ENCODE data around the gene GOT2. TPM values are rescaled to one million over a fixed set of nuclear protein-coding genes. Genes with fewer than 3 reads are reported as not detected.
A peak's percentile ranks its signal among the peaks of the same experiment; 100 is the strongest.

GOT2 gene
- total and polyA plus RNA-seq, 2 of the 8 experiments (the other 6 are each of a cell fraction or from before 2014, with no cell fraction given), result 62.9 to 223 TPM

GRCh38 chr16:58733248-58733670 is 857 bp downstream of the GOT2 start (continued):
- TF ChIP-seq SP2 (IDR thresholded peaks at IDR 0.05; ENCODE audit: low read length) (no peak), EGR1 (IDR thresholded peaks at IDR 0.05; ENCODE audit: borderline replicate concordance, low read depth, low read length) (no peak), GABPA (IDR thresholded peaks at IDR 0.05; ENCODE audit: borderline replicate concordance, insufficient read depth, low read length) (no peak), ZNF274 (IDR thresholded peaks at IDR 0.05; ENCODE audit: borderline replicate concordance, extremely low read depth, low read length) (no peak), KDM5A (IDR thresholded peaks at IDR 0.05; ENCODE audit: low read length) (no peak), TBP (IDR thresholded peaks at IDR 0.05; ENCODE audit: low read depth, low read length) (0 out of 2 replicates have a peak, but pooled peaks have one; percentile 5)
